Left ventricle myocardium inferior (tissue), 1 donor: ENCODE measurements around the gene ACTR3. TPM values are rescaled to one million over a fixed set of nuclear protein-coding genes. Genes with fewer than 3 reads are reported as not detected.

Experiments
- DNase-seq: peaks from one replicate; pipeline ENCODE4 v3.0.0-alpha.2; 2020
- H3K27ac ChIP-seq: fragments of 200-600 bp; replicated peaks from 2 replicates; pipeline ENCODE4 v1.8.0; 2021
- H3K27me3 ChIP-seq: fragments of 200-600 bp; 2 replicates; pipeline ENCODE4 v1.8.0; 2021; ENCODE audit warnings: low read depth
- H3K36me3 ChIP-seq: fragments of 200-600 bp; 2 replicates; pipeline ENCODE4 v1.8.0; 2021
- H3K4me1 ChIP-seq: fragments of 200-600 bp; 2 replicates; pipeline ENCODE4 v1.8.0; 2021
- H3K4me3 ChIP-seq: fragments of 200-600 bp; 2 replicates; pipeline ENCODE4 v1.8.0; 2021; ENCODE audit warnings: mild to moderate bottlenecking, moderate library complexity
- H3K9me3 ChIP-seq: fragments of 200-600 bp; replicated peaks from 2 replicates; pipeline ENCODE4 v1.8.0; 2021
- intact Hi-C: fragments of 100-400 bp; cut with micrococcal nuclease; formaldehyde crosslinking; loops from one replicate; pipeline ENCODE4 v1.11.0; 2022
- total RNA-seq: library from RNA; stranded (reverse); fragmentation: NEBNext Ultra II Directional; extraction: Animal tissue kit (Norgen Biotek cat#: 25700); gene quantifications from one replicate; pipeline ENCODE4 v1.2.1, GENCODE V29; 2021
- TF ChIP-seq, protein P1 (sequence below): fragments of 200-600 bp; IDR thresholded peaks from 2 replicates; pipeline ENCODE4 v1.8.0; 2021; ENCODE audit warnings: antibody characterized with exemption, mild to moderate bottlenecking, borderline replicate concordance
- donor health status: DM: no; HTN: yes; CAD: no; lungs with severe emphysema.

ACTR3 gene
- total RNA-seq, 1 donor from 2014 or later, result 108 TPM

DNA sequence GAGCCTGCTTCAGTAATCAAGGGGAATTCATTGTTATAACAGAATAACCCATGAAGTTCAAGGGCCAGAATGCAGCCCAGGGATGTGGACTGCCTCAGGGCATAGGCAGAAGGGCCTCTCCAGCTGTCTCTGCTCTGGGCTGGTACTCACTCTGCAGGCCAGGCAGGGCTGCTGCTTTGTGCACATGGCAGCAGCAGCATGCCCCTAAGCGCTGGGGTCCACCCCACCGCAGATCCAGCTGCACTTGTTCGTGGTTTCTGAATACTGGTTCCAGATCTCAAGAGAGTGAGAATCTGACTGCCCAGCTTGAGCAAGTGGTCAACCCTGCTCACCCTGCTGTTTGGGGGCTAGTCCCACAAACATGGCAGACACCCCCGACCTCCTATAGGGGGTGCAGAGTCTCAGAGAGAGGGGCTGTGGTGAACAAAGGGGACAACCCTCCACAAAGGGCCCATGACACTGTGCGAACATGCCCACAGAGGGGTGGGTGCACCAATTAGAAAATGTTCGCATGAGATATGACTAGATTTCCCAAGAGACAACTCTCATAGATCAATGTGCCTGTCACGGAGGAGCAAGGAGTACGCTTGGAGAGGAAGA, 87.3 kb downstream of the ACTR3 start:
- intact Hi-C loops, result no loop called here
- Histone ChIP-seq H3K9me3 (peaks cover 8% of the 10 kb centered on the region), H3K27ac (no peak overlapping the region), H3K36me3 (peaks cover 4% of the 10 kb centered on the region), H3K27me3 (no peaks in the 10 kb centered on the region), H3K4me3 (no peak overlapping the region), H3K4me1 (no peaks in the 10 kb centered on the region)
- TF ChIP-seq, protein P1, sequence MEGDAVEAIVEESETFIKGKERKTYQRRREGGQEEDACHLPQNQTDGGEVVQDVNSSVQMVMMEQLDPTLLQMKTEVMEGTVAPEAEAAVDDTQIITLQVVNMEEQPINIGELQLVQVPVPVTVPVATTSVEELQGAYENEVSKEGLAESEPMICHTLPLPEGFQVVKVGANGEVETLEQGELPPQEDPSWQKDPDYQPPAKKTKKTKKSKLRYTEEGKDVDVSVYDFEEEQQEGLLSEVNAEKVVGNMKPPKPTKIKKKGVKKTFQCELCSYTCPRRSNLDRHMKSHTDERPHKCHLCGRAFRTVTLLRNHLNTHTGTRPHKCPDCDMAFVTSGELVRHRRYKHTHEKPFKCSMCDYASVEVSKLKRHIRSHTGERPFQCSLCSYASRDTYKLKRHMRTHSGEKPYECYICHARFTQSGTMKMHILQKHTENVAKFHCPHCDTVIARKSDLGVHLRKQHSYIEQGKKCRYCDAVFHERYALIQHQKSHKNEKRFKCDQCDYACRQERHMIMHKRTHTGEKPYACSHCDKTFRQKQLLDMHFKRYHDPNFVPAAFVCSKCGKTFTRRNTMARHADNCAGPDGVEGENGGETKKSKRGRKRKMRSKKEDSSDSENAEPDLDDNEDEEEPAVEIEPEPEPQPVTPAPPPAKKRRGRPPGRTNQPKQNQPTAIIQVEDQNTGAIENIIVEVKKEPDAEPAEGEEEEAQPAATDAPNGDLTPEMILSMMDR, result no peak
- no peak for DNase-seq

DNA sequence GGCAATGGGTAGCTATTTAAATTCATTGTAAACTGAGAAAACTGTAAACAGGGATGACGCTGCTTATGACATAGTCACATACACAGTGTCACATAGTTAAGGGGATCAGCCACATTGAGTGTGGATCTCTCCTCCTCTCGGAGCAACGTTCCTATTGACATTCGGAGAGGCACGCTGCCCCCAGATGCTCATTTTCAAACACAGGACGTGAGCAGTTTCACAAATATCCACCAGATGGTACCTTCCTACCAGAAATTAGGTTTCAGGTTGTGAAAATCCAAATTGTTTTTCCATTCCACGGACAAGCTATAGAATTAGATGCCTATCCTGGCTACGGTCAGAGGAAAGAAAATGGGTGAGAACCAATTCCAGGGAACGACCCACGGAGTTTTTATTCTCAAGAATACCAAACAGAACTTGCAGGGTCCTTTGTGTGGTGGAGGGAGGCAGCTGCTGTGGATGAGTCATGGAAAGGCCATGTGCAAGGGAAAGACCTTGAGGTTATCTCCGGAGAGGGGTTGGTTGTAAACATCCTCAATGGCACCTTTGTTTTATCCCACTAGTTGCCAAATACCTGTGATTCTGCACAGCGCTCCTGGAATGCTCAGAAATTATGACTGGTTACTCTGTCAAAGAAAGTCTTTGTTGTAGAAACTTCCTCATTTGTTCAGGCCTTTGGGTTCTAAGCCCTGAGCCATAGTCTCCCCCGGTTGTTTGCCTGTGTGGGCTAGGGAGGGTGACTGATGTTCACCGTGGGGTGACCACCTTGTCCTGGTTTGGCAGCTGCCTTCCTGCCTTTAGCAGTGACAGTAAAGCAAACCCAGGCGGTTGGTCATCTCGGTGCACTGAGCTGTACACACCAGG, 88.0 kb downstream of the ACTR3 start:
- no peaks in the 10 kb centered on the region for H3K27me3 ChIP-seq
- TF ChIP-seq, protein P1, result peak; percentile 47
- intact Hi-C loops, result no loop called here

DNA sequence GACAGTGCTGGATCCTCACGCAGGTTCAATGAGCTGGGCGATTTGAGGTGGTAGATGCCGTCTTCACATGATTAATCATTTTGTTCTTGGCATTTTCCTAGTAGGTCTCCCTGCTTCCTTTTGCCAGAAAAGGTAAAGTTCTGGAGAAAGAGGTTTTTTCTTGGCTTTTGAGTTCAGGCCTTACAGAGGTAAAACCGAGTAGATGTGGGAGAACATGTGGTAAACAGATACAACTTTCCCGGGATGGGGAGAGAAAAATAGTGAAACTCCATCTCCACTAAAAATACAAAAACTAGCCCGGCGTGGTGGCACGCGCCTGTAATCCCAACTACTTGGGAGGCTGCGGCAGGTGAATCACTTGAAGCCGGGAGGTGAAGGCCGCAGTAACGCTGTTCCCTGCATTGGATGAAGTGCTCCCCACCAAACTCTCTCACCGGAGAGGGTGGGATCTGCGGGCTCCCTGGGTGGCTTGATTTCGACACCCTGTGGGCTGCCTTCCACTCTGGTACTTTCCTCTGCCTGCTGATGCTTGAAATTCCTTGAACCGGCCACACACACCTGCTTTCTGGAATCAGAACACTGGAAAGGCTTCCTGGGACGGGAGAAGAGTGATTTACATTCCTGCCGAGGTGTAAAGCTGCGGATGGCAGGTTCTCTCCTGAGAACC, 88.8 kb downstream of the ACTR3 start:
- H3K27me3 ChIP-seq, result no peaks in the 10 kb centered on the region
- intact Hi-C loops, result no loop called here
- H3K9me3 ChIP-seq, result peaks cover 8% of the 10 kb centered on the region
- TF ChIP-seq, protein P1, result no peak
- no peaks in the 10 kb centered on the region for H3K4me1 ChIP-seq
- H3K27ac ChIP-seq, result no peak overlapping the region
- DNase-seq, result no peak
- H3K4me3 ChIP-seq, result no peak overlapping the region
- peaks cover 4% of the 10 kb centered on the region for H3K36me3 ChIP-seq

More for the DNA sequence above, 88.0 kb downstream of the ACTR3 start:
- Histone ChIP-seq H3K36me3 (peaks cover 4% of the 10 kb centered on the region), H3K4me3 (no peak overlapping the region), H3K4me1 (no peaks in the 10 kb centered on the region), H3K27ac (no peak overlapping the region), H3K9me3 (peaks cover 8% of the 10 kb centered on the region)
- no peak for DNase-seq

DNA sequence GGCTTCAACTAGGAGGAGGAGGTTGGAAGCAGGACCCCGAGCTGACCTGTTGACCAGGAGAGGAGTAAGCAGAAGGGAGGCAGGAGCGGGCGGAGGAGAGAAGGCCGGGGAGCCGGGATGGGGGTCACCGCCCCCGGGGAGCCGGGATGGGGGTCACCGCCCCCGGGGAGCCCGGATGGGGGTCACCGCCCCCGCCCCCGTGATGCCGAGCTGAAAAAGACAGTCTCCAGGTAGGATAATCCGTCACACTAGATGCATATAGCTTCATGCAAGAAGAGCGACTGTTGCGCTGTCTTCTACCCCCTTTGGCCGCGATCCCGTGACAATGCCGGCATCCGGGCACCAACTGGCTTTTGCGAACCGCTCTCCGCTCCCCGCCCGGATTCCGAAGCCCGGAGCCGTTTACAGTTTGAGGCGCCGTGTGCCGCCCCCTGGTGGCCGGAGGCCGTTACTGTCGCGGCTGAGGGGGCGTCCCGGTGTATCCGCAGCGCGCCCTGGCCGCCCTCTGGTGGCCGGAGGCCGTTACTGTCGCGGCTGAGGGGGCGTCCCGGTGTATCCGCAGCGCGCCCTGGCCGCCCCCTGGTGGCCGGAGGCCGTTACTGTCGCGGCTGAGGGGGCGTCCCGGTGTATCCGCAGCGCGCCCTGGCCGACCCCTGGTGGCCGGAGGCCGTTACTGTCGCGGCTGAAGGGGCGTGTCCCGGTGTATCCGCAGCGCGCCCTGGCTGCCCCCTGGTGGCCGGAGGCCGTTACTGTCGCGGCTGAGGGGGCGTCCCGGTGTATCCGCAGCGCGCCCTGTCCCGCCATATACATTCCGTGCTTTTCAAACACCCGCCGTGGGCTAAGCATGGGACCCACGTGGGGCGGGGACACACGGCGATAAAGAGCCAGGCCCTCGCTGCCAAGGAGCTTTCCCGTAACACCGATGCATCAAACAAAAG, 89.6 kb downstream of the ACTR3 start:
- no peak for DNase-seq
- H3K9me3 ChIP-seq, result peaks cover 8% of the 10 kb centered on the region
- H3K4me3 ChIP-seq, result no peak overlapping the region
- H3K27ac ChIP-seq, result no peak overlapping the region
- H3K4me1 ChIP-seq, result no peaks in the 10 kb centered on the region
- TF ChIP-seq, protein P1, result peak; percentile 53
- intact Hi-C loops, result no loop called here
- H3K27me3 ChIP-seq, result no peaks in the 10 kb centered on the region
- no peaks in the 10 kb centered on the region for H3K36me3 ChIP-seq

- Histone ChIP-seq H3K36me3 (no peaks in the 10 kb centered on the region), H3K9me3 (peaks cover 8% of the 10 kb centered on the region), H3K4me3 (no peak overlapping the region), H3K27me3 (no peaks in the 10 kb centered on the region), H3K4me1 (no peaks in the 10 kb centered on the region), H3K27ac (peak overlapping the region; percentile 48)
- DNase-seq, result peak; percentile 35
- TF ChIP-seq, protein P1, result no peak
- intact Hi-C loops, result no loop called here
Observed at GRCh38 chr2:113980946-113981345, 91.1 kb downstream of the ACTR3 start.
